ENCODE measurements around the gene PHF12. TPM values are rescaled to one million over a fixed set of nuclear protein-coding genes. Genes with fewer than 3 reads are reported as not detected.
"Not testable (repeated sequence)": the region's sequence is repeated elsewhere in the genome, so short reads cannot be mapped to it uniquely, and the experiment has no call there.

The PHF12 gene
- total RNA-seq, 4 donors from 2014 or later, result 27.8 to 44.5 (median 36.7) TPM

DNA sequence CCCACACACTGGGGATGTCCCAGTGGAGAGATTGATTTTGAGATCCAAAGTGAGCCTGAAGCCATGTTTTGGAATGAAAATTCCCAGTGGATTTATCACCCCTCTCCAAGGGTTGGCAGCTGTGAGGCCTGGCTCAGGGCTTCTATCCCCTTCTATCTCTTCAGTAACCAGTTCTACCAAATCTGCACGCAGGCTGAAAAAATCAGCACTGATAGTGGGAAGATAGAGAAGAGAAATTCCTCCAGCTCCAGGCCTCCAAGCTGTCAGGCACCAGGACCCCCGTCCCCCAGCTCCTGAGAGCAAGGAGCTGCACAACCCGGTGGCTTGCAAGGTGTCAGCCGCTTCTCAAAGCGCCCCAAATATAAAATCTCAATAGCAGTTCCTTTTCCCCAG is 54.8 kb downstream of the PHF12 start:
- Histone ChIP-seq H3K36me3 (peaks cover 0 to 2% (median 0%) of the 10 kb centered on the region in 4 donors), H3K4me1 (peaks cover 46 to 69% (median 56%) of the 10 kb centered on the region in 4 donors), H3K9me3 (no peaks in the 10 kb centered on the region), H3K4me3 (peak overlapping the region; percentile 78 to 94 (median 90)), H3K27ac (replicated peaks in 1 of 4) (peak overlapping the region; percentile 85 to 97 (median 94)), H3K27me3 (no peaks in the 10 kb centered on the region)
- intact Hi-C loops (cut with DNase I), result loop anchor here (5.0 to 10.0 kb wide), 2 partner anchors 48 to 139 kb away; no protein-coding TSS in a partner anchor
- TF ChIP-seq POLR2A (IDR thresholded peaks at IDR 0.05; ENCODE audit: low read depth) (no peak), POLR2AphosphoS5 (IDR thresholded peaks at IDR 0.05) (no peak)
- 22% methylated on average over 5 of the region's 5 CpGs for WGBS
- DNase-seq (ENCODE audit: extremely low spot score), result no peak

DNA sequence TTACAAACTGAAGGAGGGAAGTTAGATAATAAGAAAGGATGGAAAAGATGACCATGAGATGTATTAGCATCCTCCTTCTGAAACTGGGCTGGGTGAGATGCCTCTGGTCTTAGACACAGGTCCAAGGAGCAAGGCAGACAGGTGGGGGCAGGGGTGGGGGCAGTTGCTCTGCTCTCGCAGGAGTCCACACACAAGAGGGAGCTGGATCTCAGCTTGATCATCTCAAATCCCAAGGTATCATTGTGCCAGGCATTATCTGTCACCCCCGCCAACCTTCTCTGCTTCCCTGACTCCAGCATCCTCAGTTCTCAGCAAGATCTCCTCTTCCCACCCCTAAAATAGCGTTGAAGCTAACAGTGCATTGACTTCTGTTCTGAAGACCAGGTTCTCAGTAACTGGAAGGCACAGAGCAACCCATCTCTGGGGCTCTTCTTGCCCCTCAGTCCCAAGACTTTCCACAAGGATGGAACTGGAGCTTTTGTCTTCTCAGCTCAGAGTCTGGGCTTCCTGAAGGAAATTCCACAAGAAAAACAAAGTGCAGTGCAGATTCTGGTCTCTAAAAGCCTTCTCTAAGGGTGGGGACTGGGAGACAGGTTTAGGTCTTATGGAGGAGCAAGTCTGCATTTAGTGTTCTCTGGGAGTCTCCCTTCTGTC is 55.4 kb downstream of the PHF12 start:
- WGBS, result 47% methylated on average over 3 of the region's 3 CpGs
- intact Hi-C loops (cut with DNase I), result loop anchor here (5.0 to 10.0 kb wide), 2 partner anchors 49 to 139 kb away; no protein-coding TSS in a partner anchor
- Histone ChIP-seq H3K36me3 (peaks cover 0 to 7% (median 2%) of the 10 kb centered on the region in 4 donors), H3K9me3 (no peaks in the 10 kb centered on the region), H3K27ac (replicated peaks in 1 of 4) (peak overlapping the region; percentile 85 to 97 (median 94)), H3K4me3 (peak overlapping the region; percentile 78 to 94 (median 90)), H3K4me1 (peaks cover 46 to 69% (median 58%) of the 10 kb centered on the region in 4 donors), H3K27me3 (no peaks in the 10 kb centered on the region)
- DNase-seq (ENCODE audit: extremely low spot score), result no peak
- no peak for TF ChIP-seq POLR2AphosphoS5 (IDR thresholded peaks at IDR 0.05)
- TF ChIP-seq POLR2A (IDR thresholded peaks at IDR 0.05; ENCODE audit: low read depth), result no peak
- TF ChIP-seq EP300 (IDR thresholded peaks at IDR 0.05), result no peak
- TF ChIP-seq, protein P1, sequence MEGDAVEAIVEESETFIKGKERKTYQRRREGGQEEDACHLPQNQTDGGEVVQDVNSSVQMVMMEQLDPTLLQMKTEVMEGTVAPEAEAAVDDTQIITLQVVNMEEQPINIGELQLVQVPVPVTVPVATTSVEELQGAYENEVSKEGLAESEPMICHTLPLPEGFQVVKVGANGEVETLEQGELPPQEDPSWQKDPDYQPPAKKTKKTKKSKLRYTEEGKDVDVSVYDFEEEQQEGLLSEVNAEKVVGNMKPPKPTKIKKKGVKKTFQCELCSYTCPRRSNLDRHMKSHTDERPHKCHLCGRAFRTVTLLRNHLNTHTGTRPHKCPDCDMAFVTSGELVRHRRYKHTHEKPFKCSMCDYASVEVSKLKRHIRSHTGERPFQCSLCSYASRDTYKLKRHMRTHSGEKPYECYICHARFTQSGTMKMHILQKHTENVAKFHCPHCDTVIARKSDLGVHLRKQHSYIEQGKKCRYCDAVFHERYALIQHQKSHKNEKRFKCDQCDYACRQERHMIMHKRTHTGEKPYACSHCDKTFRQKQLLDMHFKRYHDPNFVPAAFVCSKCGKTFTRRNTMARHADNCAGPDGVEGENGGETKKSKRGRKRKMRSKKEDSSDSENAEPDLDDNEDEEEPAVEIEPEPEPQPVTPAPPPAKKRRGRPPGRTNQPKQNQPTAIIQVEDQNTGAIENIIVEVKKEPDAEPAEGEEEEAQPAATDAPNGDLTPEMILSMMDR (IDR thresholded peaks at IDR 0.05), result no peak

DNA sequence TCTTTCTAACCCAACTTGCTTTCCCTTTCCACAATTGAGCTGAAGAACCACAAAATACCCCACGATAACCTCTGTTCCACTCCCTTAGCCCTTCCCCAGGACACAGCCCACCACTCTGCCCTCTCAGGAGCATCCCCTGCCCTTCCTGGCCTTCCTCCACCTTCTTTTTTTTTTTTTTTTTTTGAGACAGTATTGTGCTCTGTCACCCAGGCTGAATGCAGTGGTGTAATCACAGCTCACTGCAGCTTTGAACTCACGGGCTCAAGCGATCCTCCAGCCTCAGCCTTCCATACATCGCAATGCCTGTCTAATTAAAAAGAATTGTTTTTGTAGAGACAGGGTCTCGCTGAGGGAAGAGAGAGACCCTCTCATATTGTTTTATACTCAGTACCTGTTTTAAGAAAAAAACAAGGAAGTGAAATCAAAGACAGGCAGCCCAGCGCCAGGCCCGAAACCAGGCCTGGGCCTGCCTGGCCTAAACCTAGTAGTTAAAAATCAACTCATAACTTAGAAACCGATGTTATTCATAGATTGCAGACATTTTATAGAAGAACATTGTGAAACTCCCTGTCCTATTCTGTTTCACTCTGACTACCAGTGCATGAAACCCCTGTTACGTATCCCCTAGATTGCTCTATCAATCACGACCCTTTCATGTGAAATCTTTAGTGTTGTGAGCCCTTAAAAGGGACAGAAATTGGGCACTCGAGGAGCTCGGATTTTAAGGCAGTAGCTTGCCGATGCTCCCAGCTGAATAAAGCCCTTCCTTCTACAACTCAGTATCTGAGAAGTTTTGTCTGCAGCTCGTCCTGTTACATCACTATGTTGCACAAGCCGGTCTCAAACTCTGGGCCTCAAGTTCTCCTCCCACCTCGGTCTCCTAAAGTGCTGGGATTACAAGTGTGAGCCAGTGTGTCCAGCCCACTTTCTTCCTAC is 57.8 kb downstream of the PHF12 start:
- intact Hi-C loops (cut with DNase I), result loop anchor here (10.0 kb wide), 1 partner anchor 51 kb away; no protein-coding TSS in a partner anchor

DNA sequence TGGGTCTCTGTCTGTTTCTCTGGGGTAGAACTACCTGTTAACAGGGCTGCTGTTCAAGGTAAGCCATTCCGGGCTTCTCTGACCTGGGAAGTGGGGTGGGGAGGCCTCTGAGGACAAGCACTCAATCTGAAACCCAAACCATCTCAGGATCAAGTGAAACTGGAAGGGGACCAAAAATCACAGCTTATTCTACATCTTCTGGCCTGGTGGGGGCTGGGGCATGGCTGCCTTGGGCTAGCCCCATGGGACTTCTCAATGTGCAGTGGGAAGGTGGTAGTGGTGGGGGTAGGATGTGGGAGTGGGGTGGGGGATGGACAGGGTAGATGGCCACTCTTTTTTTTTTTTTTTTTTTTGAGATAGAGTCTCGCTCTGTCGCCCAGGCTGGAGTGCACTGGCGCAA is 59.3 kb downstream of the PHF12 start:
- H3K27me3 ChIP-seq, result no peaks in the 10 kb centered on the region
- H3K27ac ChIP-seq (replicated peaks in 1 of 4), result peak overlapping the region in 1 of 4 donors; percentile 16
- peaks cover 0 to 32% (median 11%) of the 10 kb centered on the region in 4 donors for H3K36me3 ChIP-seq
- no peak for TF ChIP-seq EP300 (IDR thresholded peaks at IDR 0.05)
- TF ChIP-seq, protein P1 (IDR thresholded peaks at IDR 0.05), result no peak
- TF ChIP-seq POLR2AphosphoS5 (IDR thresholded peaks at IDR 0.05), result no peak
- intact Hi-C loops (cut with DNase I), result loop anchor here (10.0 kb wide), 1 partner anchor 53 kb away; no protein-coding TSS in a partner anchor
- H3K4me1 ChIP-seq, result peaks cover 41 to 69% (median 63%) of the 10 kb centered on the region in 4 donors
- H3K4me3 ChIP-seq, result no peak overlapping the region
- no peaks in the 10 kb centered on the region for H3K9me3 ChIP-seq
- no peak for DNase-seq (ENCODE audit: extremely low spot score)
- 98% methylated on average over 4 of the region's 4 CpGs for WGBS

More for the DNA sequence above, 57.8 kb downstream of the PHF12 start:
- Histone ChIP-seq H3K4me1 (peaks cover 49 to 79% (median 72%) of the 10 kb centered on the region in 4 donors), H3K36me3 (peaks cover 0 to 17% (median 4%) of the 10 kb centered on the region in 4 donors), H3K27ac (replicated peaks in 1 of 4) (peak overlapping the region; percentile 16 to 51 (median 21))
- H3K4me3 ChIP-seq; H3K9me3 ChIP-seq; DNase-seq (ENCODE audit: extremely low spot score); H3K27me3 ChIP-seq: not testable (repeated sequence)
- 71% methylated on average over 16 of the region's 16 CpGs for WGBS

DNA sequence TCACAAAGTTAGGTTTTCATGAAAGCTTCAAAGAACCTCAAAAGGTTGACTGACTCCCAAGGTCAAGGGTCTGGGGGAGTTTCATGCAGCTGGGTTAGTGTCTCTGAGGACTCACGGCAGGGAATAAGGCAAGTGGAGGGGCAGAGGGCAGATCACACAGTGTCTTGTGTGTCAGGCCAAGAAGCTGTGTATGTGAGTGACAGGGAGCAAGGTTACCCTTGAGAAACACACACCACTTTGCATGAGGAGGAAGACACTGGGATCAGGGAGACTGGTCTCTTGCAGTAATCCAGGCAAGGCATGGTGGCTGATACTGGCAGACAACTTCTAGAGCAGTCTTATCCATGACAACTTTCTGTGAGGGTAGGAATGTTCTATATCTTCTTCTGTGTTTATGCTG is 60.1 kb downstream of the PHF12 start:
- Histone ChIP-seq H3K4me3 (no peak overlapping the region), H3K9me3 (no peaks in the 10 kb centered on the region), H3K4me1 (peaks cover 37 to 61% (median 56%) of the 10 kb centered on the region in 4 donors), H3K27me3 (no peaks in the 10 kb centered on the region), H3K27ac (replicated peaks in 1 of 4) (peak overlapping the region in 1 of 4 donors; percentile 25), H3K36me3 (peaks cover 0 to 41% (median 18%) of the 10 kb centered on the region in 4 donors)
- TF ChIP-seq, protein P1 (IDR thresholded peaks at IDR 0.05), result no peak
- TF ChIP-seq EP300 (IDR thresholded peaks at IDR 0.05) (no peak), POLR2A (IDR thresholded peaks at IDR 0.05; ENCODE audit: low read depth) (no peak)
- 82% methylated on average over 1 of the region's 1 CpG for WGBS
- intact Hi-C loops (cut with DNase I), result loop anchor here (10.0 kb wide), 1 partner anchor 54 kb away; no protein-coding TSS in a partner anchor
- no peak for DNase-seq (ENCODE audit: extremely low spot score)
